Activated CD4-positive, alpha-beta T cell treated with anti-CD3 and anti-CD28 coated beads, Interleukin-2, amount 50 U/mL, for 4 hours (primary cell): ENCODE measurements around the gene SGTA.

ENCODE experiments used
- DNase-seq, 2 experiments: peaks; one replicate each; pipeline ENCODE4 v3.0.0-alpha.2; 2020

Gene SGTA

GRCh38 chr19:2809387-2810140 is 26.5 kb upstream of the SGTA start:
- DNase-seq: no peak

GRCh38 chr19:2808129-2808941 is 25.3 kb upstream of the SGTA start:
- DNase-seq: no peak

- DNase-seq: no peak
Observed at GRCh38 chr19:2807379-2808128, 24.5 kb upstream of the SGTA start.

GRCh38 chr19:2806736-2807378 is 23.8 kb upstream of the SGTA start:
- no peak for DNase-seq

- DNase-seq: no peak
Observed at GRCh38 chr19:2805991-2806649, 23.0 kb upstream of the SGTA start.

- DNase-seq: no peak
Observed at GRCh38 chr19:2805261-2805900, 22.3 kb upstream of the SGTA start.

- DNase-seq: no peak
Observed at GRCh38 chr19:2804156-2805004, 21.3 kb upstream of the SGTA start.

GRCh38 chr19:2803486-2804155 is 20.5 kb upstream of the SGTA start:
- DNase-seq: no peak

- DNase-seq: no peak
Observed at GRCh38 chr19:2802826-2803225, 19.8 kb upstream of the SGTA start.

- DNase-seq: no peak
Observed at GRCh38 chr19:2800506-2800905, 17.4 kb upstream of the SGTA start.

GRCh38 chr19:2799273-2800020 is 16.4 kb upstream of the SGTA start:
- DNase-seq: no peak

- DNase-seq: no peak
Observed at GRCh38 chr19:2798733-2799132, 15.7 kb upstream of the SGTA start.

- no peak for DNase-seq
Observed at GRCh38 chr19:2798158-2798685, 15.1 kb upstream of the SGTA start.

GRCh38 chr19:2797280-2797679 is 14.2 kb upstream of the SGTA start:
- DNase-seq: no peak

- DNase-seq: no peak
Observed at GRCh38 chr19:2796659-2797266, 13.7 kb upstream of the SGTA start.

GRCh38 chr19:2795827-2796658 is 13.0 kb upstream of the SGTA start:
- DNase-seq: no peak

- DNase-seq: no peak
Observed at GRCh38 chr19:2793577-2793976, 10.5 kb upstream of the SGTA start.

GRCh38 chr19:2793126-2793525 is 10.1 kb upstream of the SGTA start:
- no peak for DNase-seq
